GM23248 (cell line): ENCODE measurements around the gene POMT1.

ENCODE experiments used
- EZH2 ChIP-seq: fragments of 200-600 bp; sonication (generic); IDR thresholded peaks from 2 replicates; pipeline ENCODE4 v1.6.1; 2018; ENCODE audit warnings: antibody characterized with exemption, mild to moderate bottlenecking; ENCODE audit not compliant: insufficient read depth, poor library complexity, severe bottlenecking
- EZH2phosphoT487 ChIP-seq: fragments of 200-600 bp; sonication (generic); IDR thresholded peaks from 2 replicates; pipeline ENCODE4 v1.6.1; 2018; ENCODE audit warnings: antibody characterized with exemption, moderate library complexity, mild to moderate bottlenecking, low read depth; ENCODE audit not compliant: insufficient read depth

DNA sequence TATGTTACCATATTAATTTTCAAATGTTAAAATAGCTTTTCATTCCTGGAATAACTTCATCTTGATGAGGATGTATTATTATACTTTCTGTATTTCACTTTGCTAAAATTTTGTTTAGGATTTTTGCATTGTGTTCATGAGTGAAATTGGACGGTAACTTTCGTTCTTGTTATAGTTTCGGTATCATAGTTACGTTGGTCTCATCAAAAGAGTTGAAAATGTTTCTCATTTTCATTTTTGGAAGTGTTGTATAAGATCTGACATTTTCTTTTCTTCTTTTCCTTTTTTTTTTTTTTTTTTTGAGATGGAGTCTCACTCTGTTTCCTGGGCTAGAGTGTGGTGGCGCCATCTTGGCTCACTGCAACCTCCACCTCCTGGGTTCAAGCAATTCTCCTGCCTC is 62.7 kb downstream of the POMT1 start:
- TF ChIP-seq EZH2 (no peak), EZH2phosphoT487 (no peak)
